HEK293T (cell line): ENCODE measurements around the gene PRAMEF20.

Experiments used
- ARNT ChIP-seq: fragments of 450-650 bp; IDR thresholded peaks from 2 replicates; pipeline ENCODE4 v1.6.1; 2017; ENCODE audit warnings: mild to moderate bottlenecking
- CTBP1 ChIP-seq: fragments of 450-650 bp; IDR thresholded peaks from 2 replicates; pipeline ENCODE4 v1.6.1; 2016; ENCODE audit warnings: borderline replicate concordance
- ELF4 ChIP-seq: fragments of 450-650 bp; IDR thresholded peaks from 2 replicates; pipeline ENCODE4 v1.6.1; 2017; ENCODE audit warnings: antibody characterized with exemption
- LEF1 ChIP-seq: fragments of 450-650 bp; IDR thresholded peaks from 2 replicates; pipeline ENCODE4 v1.6.1; 2017; ENCODE audit warnings: mild to moderate bottlenecking, borderline replicate concordance
- ZNF384 ChIP-seq: fragments of 450-650 bp; IDR thresholded peaks from 2 replicates; pipeline ENCODE4 v1.6.1; 2016

- TF ChIP-seq ZNF384: no peak
- no peak for TF ChIP-seq LEF1
- TF ChIP-seq ELF4: no peak
- TF ChIP-seq CTBP1: no peak
- no peak for TF ChIP-seq ARNT
Measured at GRCh38 chr1:13407811-13408210, 2.4 kb upstream of the PRAMEF20 start.
